ENCODE measurements around the gene NRBF2. TPM values are rescaled to one million over a fixed set of nuclear protein-coding genes. Genes with fewer than 3 reads are reported as not detected.
"Not testable (repeated sequence)": the region's sequence is repeated elsewhere in the genome, so short reads cannot be mapped to it uniquely, and the experiment has no call there.

Gene NRBF2
- total RNA-seq, 1 donor from 2014 or later, result 8.9 TPM

- Histone ChIP-seq H3K4me1 (no peaks in the 10 kb centered on the region), H3K36me3 (no peaks in the 10 kb centered on the region), H3K27me3 (ENCODE audit: low read depth) (no peaks in the 10 kb centered on the region), H3K27ac (replicated peaks) (no peak overlapping the region), H3K9me3 (replicated peaks) (no peaks in the 10 kb centered on the region), H3K4me3 (no peak overlapping the region)
- no peak for TF ChIP-seq CTCF (IDR thresholded peaks at IDR 0.05; ENCODE audit: borderline replicate concordance)
- no peak for DNase-seq
- intact Hi-C loops (cut with micrococcal nuclease), result no loop called here
Measured at GRCh38 chr10:63094405-63094804, 38.7 kb upstream of the NRBF2 start.

- no peaks in the 10 kb centered on the region for H3K36me3 ChIP-seq
- no peak overlapping the region for H3K27ac ChIP-seq (replicated peaks)
- H3K27me3 ChIP-seq (ENCODE audit: low read depth), result no peaks in the 10 kb centered on the region
- TF ChIP-seq CTCF (IDR thresholded peaks at IDR 0.05; ENCODE audit: borderline replicate concordance), result no peak
- H3K4me3 ChIP-seq, result no peak overlapping the region
- H3K4me1 ChIP-seq, result no peaks in the 10 kb centered on the region
- intact Hi-C loops (cut with micrococcal nuclease), result no loop called here
- DNase-seq, result no peak
- H3K9me3 ChIP-seq (replicated peaks), result no peaks in the 10 kb centered on the region
Measured at GRCh38 chr10:63094881-63095280, 38.2 kb upstream of the NRBF2 start.

- no peak for TF ChIP-seq CTCF (IDR thresholded peaks at IDR 0.05; ENCODE audit: borderline replicate concordance)
- intact Hi-C loops (cut with micrococcal nuclease), result no loop called here
- Histone ChIP-seq H3K27ac (replicated peaks) (no peak overlapping the region), H3K36me3 (no peaks in the 10 kb centered on the region), H3K27me3 (ENCODE audit: low read depth) (no peaks in the 10 kb centered on the region), H3K4me3 (no peak overlapping the region), H3K4me1 (no peaks in the 10 kb centered on the region), H3K9me3 (replicated peaks) (no peaks in the 10 kb centered on the region)
- DNase-seq, result no peak
Measured at GRCh38 chr10:63099734-63100133, 33.4 kb upstream of the NRBF2 start.

- H3K4me3 ChIP-seq; H3K9me3 ChIP-seq (replicated peaks); H3K27ac ChIP-seq (replicated peaks); intact Hi-C loops (cut with micrococcal nuclease); H3K27me3 ChIP-seq (ENCODE audit: low read depth); H3K36me3 ChIP-seq; H3K4me1 ChIP-seq; DNase-seq: not testable (repeated sequence)
Measured at GRCh38 chr10:63101091-63101490, 32.0 kb upstream of the NRBF2 start.

GRCh38 chr10:63102279-63102883, 30.7 kb upstream of the NRBF2 start:
- intact Hi-C loops (cut with micrococcal nuclease); H3K9me3 ChIP-seq (replicated peaks); H3K4me3 ChIP-seq; H3K27ac ChIP-seq (replicated peaks); H3K27me3 ChIP-seq (ENCODE audit: low read depth); H3K36me3 ChIP-seq; DNase-seq: not testable (repeated sequence)
- H3K4me1 ChIP-seq, result peaks cover 10% of the 10 kb centered on the region

GRCh38 chr10:63103178-63103577, 29.9 kb upstream of the NRBF2 start:
- H3K36me3 ChIP-seq; intact Hi-C loops (cut with micrococcal nuclease); H3K27me3 ChIP-seq (ENCODE audit: low read depth); H3K4me3 ChIP-seq; H3K9me3 ChIP-seq (replicated peaks); DNase-seq; H3K27ac ChIP-seq (replicated peaks): not testable (repeated sequence)
- H3K4me1 ChIP-seq, result peaks cover 10% of the 10 kb centered on the region

GRCh38 chr10:63103971-63104409, 29.1 kb upstream of the NRBF2 start:
- intact Hi-C loops (cut with micrococcal nuclease), result no loop called here
- no peak for TF ChIP-seq CTCF (IDR thresholded peaks at IDR 0.05; ENCODE audit: borderline replicate concordance)
- Histone ChIP-seq H3K4me1 (peaks cover 10% of the 10 kb centered on the region), H3K9me3 (replicated peaks) (no peaks in the 10 kb centered on the region), H3K36me3 (no peaks in the 10 kb centered on the region), H3K4me3 (no peak overlapping the region), H3K27ac (replicated peaks) (no peak overlapping the region), H3K27me3 (ENCODE audit: low read depth) (no peaks in the 10 kb centered on the region)
- DNase-seq, result no peak

All from left ventricle myocardium inferior (tissue), 1 donor.